ENCODE measurements around the gene HSPG2.
"Not testable (repeated sequence)": the region's sequence is repeated elsewhere in the genome, so short reads cannot be mapped to it uniquely, and the experiment has no call there.

HSPG2 gene

GRCh38 chr1:21814981-21815582 is 122.0 kb downstream of the HSPG2 start:
- peak; percentile 30 for FAIRE-seq
- TF ChIP-seq TAF1 (IDR thresholded peaks at IDR 0.05; ENCODE audit: borderline replicate concordance, low read depth, low read length), result no peak
- no peak for TF ChIP-seq POLR2A (IDR thresholded peaks at IDR 0.05; ENCODE audit: low read depth, low read length)
- no peak for TF ChIP-seq POLR2AphosphoS5 (IDR thresholded peaks at IDR 0.05; ENCODE audit: low read depth, low read length)

GRCh38 chr1:21814241-21814918 is 122.7 kb downstream of the HSPG2 start:
- FAIRE-seq (peak; percentile 30), DNase-seq (ENCODE audit: insufficient read length) (peak; percentile 75)
- TF ChIP-seq TAF1 (IDR thresholded peaks at IDR 0.05; ENCODE audit: borderline replicate concordance, low read depth, low read length), result no peak
- no peak for TF ChIP-seq POLR2A (IDR thresholded peaks at IDR 0.05; ENCODE audit: low read depth, low read length)
- no peak for TF ChIP-seq POLR2AphosphoS5 (IDR thresholded peaks at IDR 0.05; ENCODE audit: low read depth, low read length)

More at GRCh38 chr1:21814981-21815582, 122.0 kb downstream of the HSPG2 start:
- DNase-seq (ENCODE audit: insufficient read length), result no peak

GRCh38 chr1:21813542-21813941 is 123.6 kb downstream of the HSPG2 start:
- FAIRE-seq, result no peak
- TF ChIP-seq POLR2A (IDR thresholded peaks at IDR 0.05; ENCODE audit: low read depth, low read length) (no peak), TAF1 (IDR thresholded peaks at IDR 0.05; ENCODE audit: borderline replicate concordance, low read depth, low read length) (no peak), POLR2AphosphoS5 (IDR thresholded peaks at IDR 0.05; ENCODE audit: low read depth, low read length) (no peak)
- DNase-seq (ENCODE audit: insufficient read length), result no peak

GRCh38 chr1:21811875-21812305 is 125.2 kb downstream of the HSPG2 start, which contains the start of gene LDLRAD2:
Gene LDLRAD2 (plus strand): TSS chr1:21812265. CDS start chr1:21812452, 187 bp downstream.
- no peak for DNase-seq (ENCODE audit: insufficient read length)
- TF ChIP-seq POLR2AphosphoS5 (IDR thresholded peaks at IDR 0.05; ENCODE audit: low read depth, low read length) (no peak), TAF1 (IDR thresholded peaks at IDR 0.05; ENCODE audit: borderline replicate concordance, low read depth, low read length) (no peak), POLR2A (IDR thresholded peaks at IDR 0.05; ENCODE audit: low read depth, low read length) (no peak)
- no peak for FAIRE-seq

GRCh38 chr1:21804536-21804935 is 132.6 kb downstream of the HSPG2 start:
- FAIRE-seq (no peak), DNase-seq (ENCODE audit: insufficient read length) (no peak)
- TF ChIP-seq TAF1 (IDR thresholded peaks at IDR 0.05; ENCODE audit: borderline replicate concordance, low read depth, low read length), result no peak
- no peak for TF ChIP-seq POLR2AphosphoS5 (IDR thresholded peaks at IDR 0.05; ENCODE audit: low read depth, low read length)
- no peak for TF ChIP-seq POLR2A (IDR thresholded peaks at IDR 0.05; ENCODE audit: low read depth, low read length)

GRCh38 chr1:21801100-21801499 is 136.0 kb downstream of the HSPG2 start:
- DNase-seq (ENCODE audit: insufficient read length), result no peak
- no peak for TF ChIP-seq POLR2A (IDR thresholded peaks at IDR 0.05; ENCODE audit: low read depth, low read length)
- no peak for TF ChIP-seq POLR2AphosphoS5 (IDR thresholded peaks at IDR 0.05; ENCODE audit: low read depth, low read length)
- FAIRE-seq, result no peak

- no peak for DNase-seq (ENCODE audit: insufficient read length)
- no peak for FAIRE-seq
These were observed 137.4 kb downstream of the HSPG2 start for GRCh38 chr1:21799730-21800129.

GRCh38 chr1:21795075-21795474 is 142.0 kb downstream of the HSPG2 start:
- no peak for TF ChIP-seq POLR2AphosphoS5 (IDR thresholded peaks at IDR 0.05; ENCODE audit: low read depth, low read length)
- TF ChIP-seq POLR2A (IDR thresholded peaks at IDR 0.05; ENCODE audit: low read depth, low read length), result no peak
- TF ChIP-seq TAF1 (IDR thresholded peaks at IDR 0.05; ENCODE audit: borderline replicate concordance, low read depth, low read length), result no peak
- DNase-seq (ENCODE audit: insufficient read length) (no peak), FAIRE-seq (no peak)

More at GRCh38 chr1:21799730-21800129, 137.4 kb downstream of the HSPG2 start:
- TF ChIP-seq POLR2AphosphoS5 (IDR thresholded peaks at IDR 0.05; ENCODE audit: low read depth, low read length) (no peak), POLR2A (IDR thresholded peaks at IDR 0.05; ENCODE audit: low read depth, low read length) (no peak)

- DNase-seq (ENCODE audit: insufficient read length) (no peak), FAIRE-seq (no peak)
- no peak for TF ChIP-seq POLR2A (IDR thresholded peaks at IDR 0.05; ENCODE audit: low read depth, low read length)
- TF ChIP-seq POLR2AphosphoS5 (IDR thresholded peaks at IDR 0.05; ENCODE audit: low read depth, low read length), result no peak
- TF ChIP-seq TAF1 (IDR thresholded peaks at IDR 0.05; ENCODE audit: borderline replicate concordance, low read depth, low read length), result no peak
These were observed 142.5 kb downstream of the HSPG2 start for GRCh38 chr1:21794656-21795055.

- DNase-seq (ENCODE audit: insufficient read length) (no peak), FAIRE-seq (no peak)
- TF ChIP-seq TAF1 (IDR thresholded peaks at IDR 0.05; ENCODE audit: borderline replicate concordance, low read depth, low read length) (no peak), POLR2AphosphoS5 (IDR thresholded peaks at IDR 0.05; ENCODE audit: low read depth, low read length) (no peak)
These were observed 144.0 kb downstream of the HSPG2 start for GRCh38 chr1:21793104-21793503.

GRCh38 chr1:21786640-21787039 is 150.5 kb downstream of the HSPG2 start:
- TF ChIP-seq POLR2A (IDR thresholded peaks at IDR 0.05; ENCODE audit: low read depth, low read length) (no peak), TAF1 (IDR thresholded peaks at IDR 0.05; ENCODE audit: borderline replicate concordance, low read depth, low read length) (no peak), POLR2AphosphoS5 (IDR thresholded peaks at IDR 0.05; ENCODE audit: low read depth, low read length) (no peak)
- DNase-seq (ENCODE audit: insufficient read length) (no peak), FAIRE-seq (no peak)

GRCh38 chr1:21785764-21786163 is 151.3 kb downstream of the HSPG2 start:
- DNase-seq (ENCODE audit: insufficient read length); FAIRE-seq: not testable (repeated sequence)
